ENCODE measurements around the gene EMID1.

EMID1 gene

GRCh38 chr22:29299136-29299900 is 93.6 kb downstream of the EMID1 start:
- no peak for DNase-seq
- H3K4me3 Mint-ChIP-seq: no peak overlapping the region
- ATAC-seq (replicated peaks): no peak
- no peaks in the 10 kb centered on the region for H3K27me3 Mint-ChIP-seq
- peaks cover 81% of the 10 kb centered on the region for H3K36me3 Mint-ChIP-seq (ENCODE audit: insufficient read depth)
- no peaks in the 10 kb centered on the region for H3K9me3 Mint-ChIP-seq
- H3K27ac Mint-ChIP-seq: peak overlapping the region; percentile 52 to 85
- peaks cover 6 to 13% of the 10 kb centered on the region in 2 donors for H3K4me1 Mint-ChIP-seq (ENCODE audit: low read depth in 2 of 2)

DNA sequence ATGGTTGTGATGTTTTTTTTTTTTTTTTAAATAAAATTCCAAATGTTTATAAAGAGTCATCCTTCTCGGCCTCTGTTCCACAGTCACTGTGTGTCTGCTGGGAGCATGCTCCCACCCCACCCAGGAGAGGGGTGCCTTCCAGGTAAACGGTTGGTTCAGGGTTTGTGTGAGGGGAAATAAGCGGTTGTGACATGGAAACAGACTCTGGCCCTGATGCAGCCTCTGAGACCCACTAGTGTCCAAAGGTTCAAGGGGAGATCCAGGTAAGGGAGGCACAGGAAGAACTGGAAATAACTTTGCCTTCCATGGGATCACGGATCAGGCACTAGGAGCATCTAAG is 94.7 kb downstream of the EMID1 start:
- peaks cover 6 to 13% of the 10 kb centered on the region in 2 donors for H3K4me1 Mint-ChIP-seq (ENCODE audit: low read depth in 2 of 2)
- peaks cover 74% of the 10 kb centered on the region for H3K36me3 Mint-ChIP-seq (ENCODE audit: insufficient read depth)
- peak overlapping the region; percentile 21 to 80 for H3K27ac Mint-ChIP-seq

GRCh38 chr22:29300807-29301601 is 95.3 kb downstream of the EMID1 start:
- peaks cover 10 to 13% of the 10 kb centered on the region in 2 donors for H3K4me1 Mint-ChIP-seq (ENCODE audit: low read depth in 2 of 2)
- H3K4me3 Mint-ChIP-seq: peak overlapping the region in 1 of 2 donors; percentile 1
- DNase-seq: no peak
- H3K27ac Mint-ChIP-seq: peak overlapping the region; percentile 21 to 80
- peaks cover 14 to 16% of the 10 kb centered on the region in 2 donors for H3K27me3 Mint-ChIP-seq
- no peaks in the 10 kb centered on the region for H3K9me3 Mint-ChIP-seq
- peaks cover 68% of the 10 kb centered on the region for H3K36me3 Mint-ChIP-seq (ENCODE audit: insufficient read depth)
- peak; percentile 16 for ATAC-seq (replicated peaks)

More for the DNA sequence above, 94.7 kb downstream of the EMID1 start:
- Mint-ChIP-seq H3K9me3 (no peaks in the 10 kb centered on the region), H3K4me3 (no peak overlapping the region), H3K27me3 (peaks cover 10 to 11% of the 10 kb centered on the region in 2 donors)
- ATAC-seq (replicated peaks): no peak
- DNase-seq: no peak

- Mint-ChIP-seq H3K27ac (peak overlapping the region; percentile 21 to 80), H3K4me1 (ENCODE audit: low read depth in 2 of 2) (peaks cover 14 to 19% of the 10 kb centered on the region in 2 donors), H3K9me3 (no peaks in the 10 kb centered on the region), H3K27me3 (peaks cover 19 to 21% of the 10 kb centered on the region in 2 donors), H3K36me3 (ENCODE audit: insufficient read depth) (peaks cover 60% of the 10 kb centered on the region), H3K4me3 (no peak overlapping the region)
- ATAC-seq (replicated peaks): no peak
- DNase-seq: no peak
These were observed 96.2 kb downstream of the EMID1 start for GRCh38 chr22:29301716-29302401.

- Mint-ChIP-seq H3K36me3 (ENCODE audit: insufficient read depth) (peaks cover 55% of the 10 kb centered on the region), H3K27ac (no peak overlapping the region), H3K27me3 (peaks cover 19 to 21% of the 10 kb centered on the region in 2 donors), H3K9me3 (no peaks in the 10 kb centered on the region), H3K4me3 (no peak overlapping the region), H3K4me1 (ENCODE audit: low read depth in 2 of 2) (peaks cover 15 to 19% of the 10 kb centered on the region in 2 donors)
- ATAC-seq (replicated peaks) (no peak), DNase-seq (no peak)
These were observed 96.6 kb downstream of the EMID1 start for GRCh38 chr22:29302402-29302680.

- peaks cover 19 to 21% of the 10 kb centered on the region in 2 donors for H3K27me3 Mint-ChIP-seq
- no peaks in the 10 kb centered on the region for H3K9me3 Mint-ChIP-seq
- no peak for ATAC-seq (replicated peaks)
- H3K36me3 Mint-ChIP-seq (ENCODE audit: insufficient read depth): peaks cover 50% of the 10 kb centered on the region
- H3K4me1 Mint-ChIP-seq (ENCODE audit: low read depth in 2 of 2): peaks cover 15 to 20% of the 10 kb centered on the region in 2 donors
- H3K4me3 Mint-ChIP-seq: no peak overlapping the region
- H3K27ac Mint-ChIP-seq: no peak overlapping the region
- DNase-seq: no peak
These were observed 97.2 kb downstream of the EMID1 start for GRCh38 chr22:29302681-29303465.

DNA sequence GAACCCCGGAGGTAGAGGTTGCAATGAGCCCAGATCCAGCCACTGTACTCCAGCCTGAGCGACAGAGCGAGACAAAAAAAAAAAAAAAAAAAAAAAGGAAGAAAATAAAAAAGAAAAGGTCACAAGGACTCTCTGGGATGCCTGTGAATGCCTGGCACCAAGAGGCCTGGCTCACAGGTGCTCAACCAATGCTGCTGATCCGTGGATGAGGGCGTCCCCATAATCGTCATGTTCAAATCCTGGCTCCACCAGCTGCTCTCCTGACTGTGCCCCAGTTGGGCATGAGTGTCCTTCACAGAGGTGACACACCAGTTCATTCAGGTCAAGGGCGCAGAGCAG is 100.1 kb downstream of the EMID1 start:
- peaks cover 19 to 21% of the 10 kb centered on the region in 2 donors for H3K27me3 Mint-ChIP-seq
- H3K27ac Mint-ChIP-seq: peak overlapping the region in 1 of 2 donors; percentile 38
- no peaks in the 10 kb centered on the region for H3K9me3 Mint-ChIP-seq
- peaks cover 21 to 23% of the 10 kb centered on the region in 2 donors for H3K4me1 Mint-ChIP-seq (ENCODE audit: low read depth in 2 of 2)
- peak overlapping the region; percentile 83 to 86 for H3K4me3 Mint-ChIP-seq
- H3K36me3 Mint-ChIP-seq (ENCODE audit: insufficient read depth): peaks cover 20% of the 10 kb centered on the region
- DNase-seq (no peak), ATAC-seq (replicated peaks) (no peak)

GRCh38 chr22:29306175-29306834 is 100.6 kb downstream of the EMID1 start, which contains the start of gene GAS2L1:
TSS of gene GAS2L1 (plus strand) at chr22:29306650. CDS start at chr22:29308106, 1,456 bp downstream.
- ATAC-seq (replicated peaks): peak; percentile 53
- peak within 1 kb of the TSS in 1 of 2 donors; percentile 38 for H3K27ac Mint-ChIP-seq
- peaks cover 16 to 26% of the 10 kb centered on the region in 2 donors for H3K4me1 Mint-ChIP-seq (ENCODE audit: low read depth in 2 of 2)
- H3K27me3 Mint-ChIP-seq: peaks cover 19 to 21% of the 10 kb centered on the region in 2 donors
- peak within 1 kb of the TSS; percentile 83 to 86 for H3K4me3 Mint-ChIP-seq
- DNase-seq: peak in 2 of 3 experiments; percentile 26 to 38
- H3K9me3 Mint-ChIP-seq: no peaks in the 10 kb centered on the region
- peaks cover 15% of the 10 kb centered on the region for H3K36me3 Mint-ChIP-seq (ENCODE audit: insufficient read depth)

DNA sequence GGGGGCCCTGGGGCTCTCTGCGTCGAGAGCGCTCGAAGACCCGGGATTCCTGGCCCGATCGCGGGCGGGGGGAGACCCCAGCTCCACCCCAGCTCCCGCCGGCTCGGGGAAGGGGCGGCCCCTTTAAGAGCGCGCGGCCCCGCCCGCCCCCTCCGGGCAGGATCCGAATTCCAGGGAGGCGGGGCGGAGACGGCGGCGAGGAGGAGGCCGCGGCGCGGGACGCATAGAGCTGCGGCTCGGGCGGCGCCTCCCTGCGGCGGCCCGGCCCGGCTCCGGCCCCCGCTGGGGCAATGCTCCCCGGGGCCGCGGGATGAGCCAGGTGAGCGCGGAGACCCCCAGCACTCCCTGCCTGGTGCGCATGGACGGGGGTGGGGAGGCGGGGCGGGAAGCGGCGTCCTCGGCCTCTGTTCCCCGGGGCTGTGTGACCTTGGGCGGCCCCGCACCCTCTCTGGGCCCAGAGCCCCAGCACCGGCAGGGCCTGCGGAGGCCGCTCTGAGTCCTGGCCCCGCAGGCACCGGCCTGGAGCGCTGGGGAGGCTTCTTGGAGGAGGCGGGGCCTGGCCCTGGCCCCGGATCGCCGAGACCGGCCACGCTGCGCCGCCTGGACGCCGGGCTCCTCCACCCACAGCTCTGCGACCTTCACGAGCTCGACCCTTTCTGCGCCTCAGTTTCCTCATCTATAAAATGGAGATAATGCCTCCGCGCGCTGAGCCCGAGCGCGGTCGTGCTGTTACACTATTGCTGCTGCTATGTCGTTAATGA is 101.3 kb downstream of the EMID1 start:
- Mint-ChIP-seq H3K4me1 (ENCODE audit: low read depth in 2 of 2) (peaks cover 15 to 25% of the 10 kb centered on the region in 2 donors), H3K9me3 (no peaks in the 10 kb centered on the region), H3K36me3 (ENCODE audit: insufficient read depth) (peaks cover 11% of the 10 kb centered on the region), H3K27me3 (peaks cover 21 to 23% of the 10 kb centered on the region in 2 donors), H3K27ac (peak overlapping the region in 1 of 2 donors; percentile 28), H3K4me3 (peak overlapping the region; percentile 83 to 86)
- ATAC-seq (replicated peaks) (peak; percentile 37), DNase-seq (peak in 1 of 3 experiments; percentile 18)

- Mint-ChIP-seq H3K27me3 (peaks cover 28 to 30% of the 10 kb centered on the region in 2 donors), H3K9me3 (no peaks in the 10 kb centered on the region), H3K27ac (peak overlapping the region in 1 of 2 donors; percentile 28), H3K36me3 (ENCODE audit: insufficient read depth) (peaks cover 8% of the 10 kb centered on the region), H3K4me3 (peak overlapping the region; percentile 79 to 82), H3K4me1 (ENCODE audit: low read depth in 2 of 2) (peaks cover 15 to 25% of the 10 kb centered on the region in 2 donors)
- no peak for DNase-seq
- no peak for ATAC-seq (replicated peaks)
These were observed 102.0 kb downstream of the EMID1 start for GRCh38 chr22:29307596-29308147.

- H3K27me3 Mint-ChIP-seq: peaks cover 34 to 36% of the 10 kb centered on the region in 2 donors
These were observed 102.6 kb downstream of the EMID1 start for GRCh38 chr22:29308148-29308790.

More at GRCh38 chr22:29308148-29308790, 102.6 kb downstream of the EMID1 start:
- H3K27ac Mint-ChIP-seq: no peak overlapping the region
- DNase-seq (no peak), ATAC-seq (replicated peaks) (no peak)
- H3K4me1 Mint-ChIP-seq (ENCODE audit: low read depth in 2 of 2): peaks cover 15 to 27% of the 10 kb centered on the region in 2 donors
- H3K9me3 Mint-ChIP-seq: no peaks in the 10 kb centered on the region
- H3K4me3 Mint-ChIP-seq: peak overlapping the region; percentile 34 to 82
- H3K36me3 Mint-ChIP-seq (ENCODE audit: insufficient read depth): peaks cover 8% of the 10 kb centered on the region
